Liver (tissue), 9 donors: Measurements from ENCODE around the gene CREBBP. TPM values are rescaled to one million over a fixed set of nuclear protein-coding genes. Genes with fewer than 3 reads are reported as not detected.

Experiments used
- DNase-seq: peaks from one replicate; pipeline ENCODE4 v3.0.0-alpha.2; 2017; ENCODE audit warnings: low spot score
- H3K27ac ChIP-seq, 2 donors: one replicate each; pipeline ENCODE4 v1.7.0; 2013; ENCODE audit warnings: inconsistent platforms in 2 of 2, low read length in 2 of 2, control low read depth in 1 of 2, low read depth in 1 of 2, mild to moderate bottlenecking in 1 of 2
- H3K27me3 ChIP-seq, 4 donors: one replicate each; pipeline versions ENCODE4 v1.6.1 to v1.7.0; 2013; ENCODE audit warnings: low read length in 3 of 4, inconsistent platforms in 1 of 4, mild to moderate bottlenecking in 1 of 4, moderate library complexity in 1 of 4; ENCODE audit not compliant: control insufficient read depth in 4 of 4, insufficient read depth in 4 of 4
- H3K36me3 ChIP-seq, 4 donors: one replicate each; pipeline versions ENCODE4 v1.6.1 to v1.7.0; 2013; ENCODE audit warnings: low read length in 3 of 4, mild to moderate bottlenecking in 3 of 4, low read depth in 1 of 4, moderate library complexity in 1 of 4; ENCODE audit not compliant: control insufficient read depth in 4 of 4, insufficient read depth in 3 of 4
- H3K4me1 ChIP-seq, 4 donors: one replicate each; pipeline versions ENCODE4 v1.6.1 to v1.7.0; 2013; ENCODE audit warnings: low read length in 3 of 4, mild to moderate bottlenecking in 3 of 4, moderate library complexity in 1 of 4; ENCODE audit not compliant: control insufficient read depth in 4 of 4, insufficient read depth in 4 of 4
- H3K4me3 ChIP-seq, 3 donors: one replicate each; pipeline versions ENCODE4 v1.6.1 to v1.7.0; 2013; ENCODE audit warnings: low read length in 3 of 3, control low read depth in 1 of 3, low read depth in 1 of 3, mild to moderate bottlenecking in 1 of 3
- H3K9ac ChIP-seq, 2 donors: one replicate each; pipeline ENCODE4 v1.7.0; 2013; ENCODE audit warnings: low read length in 2 of 2, mild to moderate bottlenecking in 2 of 2, moderate library complexity in 2 of 2, control low read depth in 1 of 2, low read depth in 1 of 2
- H3K9me3 ChIP-seq, 4 donors: one replicate each; pipeline versions ENCODE4 v1.6.1 to v1.7.0; 2013; ENCODE audit warnings: low read length in 3 of 4; ENCODE audit not compliant: control insufficient read depth in 4 of 4
- EGR1 ChIP-seq, 2 donors: IDR thresholded peaks; 2 replicates each; pipeline ENCODE4 v1.6.1; 2016 to 2018; ENCODE audit warnings: antibody characterized with exemption in 2 of 2, low read depth in 2 of 2
- FOXA1 ChIP-seq: IDR thresholded peaks from 2 replicates; pipeline ENCODE4 v1.6.1; 2016; ENCODE audit warnings: antibody characterized with exemption
- FOXA2 ChIP-seq: IDR thresholded peaks from 2 replicates; pipeline ENCODE4 v1.6.1; 2016; ENCODE audit warnings: antibody characterized with exemption
- GABPA ChIP-seq, 2 donors: IDR thresholded peaks in 1 of 2; conservative IDR thresholded peaks in 1 of 2; 2 replicates each; pipeline ENCODE4 v1.6.1; 2016; ENCODE audit warnings: antibody characterized with exemption in 2 of 2, mild to moderate bottlenecking in 1 of 2, moderate library complexity in 1 of 2
- HNF4G ChIP-seq: IDR thresholded peaks from 2 replicates; pipeline ENCODE4 v1.6.1; 2016; ENCODE audit warnings: antibody characterized with exemption
- JUND ChIP-seq, 2 donors: IDR thresholded peaks; 2 replicates each; pipeline ENCODE4 v1.6.1; 2016; ENCODE audit warnings: antibody characterized with exemption in 2 of 2
- NR2F2 ChIP-seq: IDR thresholded peaks from 2 replicates; pipeline ENCODE4 v1.6.1; 2016; ENCODE audit warnings: antibody characterized with exemption
- RAD21 ChIP-seq, 2 donors: IDR thresholded peaks; 2 replicates each; pipeline ENCODE4 v1.6.1; 2016; ENCODE audit warnings: antibody characterized with exemption in 2 of 2, mild to moderate bottlenecking in 2 of 2
- RXRA ChIP-seq, 2 donors: IDR thresholded peaks; 2 replicates each; pipeline ENCODE4 v1.6.1; 2017 to 2018; ENCODE audit warnings: antibody characterized with exemption in 2 of 2, mild to moderate bottlenecking in 1 of 2
- SP1 ChIP-seq: IDR thresholded peaks from 2 replicates; pipeline ENCODE4 v1.6.1; 2018; ENCODE audit warnings: antibody characterized with exemption, mild to moderate bottlenecking
- TAF1 ChIP-seq: conservative IDR thresholded peaks from 2 replicates; pipeline ENCODE4 v1.6.1; 2016; ENCODE audit warnings: antibody characterized with exemption, mild to moderate bottlenecking
- YY1 ChIP-seq: IDR thresholded peaks from 2 replicates; pipeline ENCODE4 v1.6.1; 2016; ENCODE audit warnings: antibody characterized with exemption, mild to moderate bottlenecking
- WGBS: extraction: QIAGEN DNeasy Blood & Tissue Kit; methylation state at CpG from one replicate; pipeline ENCODE4 v1.1.7; 2013; 5-methylcytosine and 5-hydroxymethylcytosine counted together
- polyA plus RNA-seq, 2 donors: library from polyadenylated mRNA; stranded (reverse) in 1 of 2; unstranded in 1 of 2; fragments of 200-250 nt in 1 of 2; fragments of >200 nt in 1 of 2; fragmentation: Nextera tagmentation in 1 of 2; extraction: Ambion mirVana in 1 of 2; gene quantifications; one replicate each; pipeline versions ENCODE4 v1.2.1 to v1.2.3, GENCODE V29; 2013 to 2015
- total RNA-seq, 2 donors: library from RNA; depleted of rRNA; stranded (reverse); fragments of >200 nt; gene quantifications; one replicate each; pipeline ENCODE4 v1.2.3, GENCODE V29; 2014
- TF ChIP-seq, protein P1 (sequence below): IDR thresholded peaks from 2 replicates; pipeline ENCODE4 v1.6.1; 2016; ENCODE audit warnings: antibody characterized with exemption
- TF ChIP-seq, protein P2 (sequence below): IDR thresholded peaks from 2 replicates; pipeline ENCODE4 v1.6.1; 2016; ENCODE audit warnings: antibody characterized with exemption
- TF ChIP-seq, protein P3 (sequence below): IDR thresholded peaks from 2 replicates; pipeline ENCODE4 v1.6.1; 2016; ENCODE audit warnings: antibody characterized with exemption
- TF ChIP-seq, protein P4 (sequence below): fragments of 150-350 bp; IDR thresholded peaks from 2 replicates; pipeline ENCODE4 v1.5.1; 2017; ENCODE audit warnings: improper control_type of control experiment, low read depth, low read length; ENCODE audit not compliant: missing input control
- TF ChIP-seq, protein P5 (sequence below): IDR thresholded peaks from 2 replicates; pipeline ENCODE4 v1.6.1; 2016; ENCODE audit warnings: antibody characterized with exemption, mild to moderate bottlenecking
- donor health status: healthy.
- donor health status: healthy.
- donor health status: healthy.
- donor health status: healthy.
- donor health status: healthy.

Gene CREBBP
- total and polyA plus RNA-seq, 4 donors = 7.0 to 25.8 (median 19.5) TPM

DNA sequence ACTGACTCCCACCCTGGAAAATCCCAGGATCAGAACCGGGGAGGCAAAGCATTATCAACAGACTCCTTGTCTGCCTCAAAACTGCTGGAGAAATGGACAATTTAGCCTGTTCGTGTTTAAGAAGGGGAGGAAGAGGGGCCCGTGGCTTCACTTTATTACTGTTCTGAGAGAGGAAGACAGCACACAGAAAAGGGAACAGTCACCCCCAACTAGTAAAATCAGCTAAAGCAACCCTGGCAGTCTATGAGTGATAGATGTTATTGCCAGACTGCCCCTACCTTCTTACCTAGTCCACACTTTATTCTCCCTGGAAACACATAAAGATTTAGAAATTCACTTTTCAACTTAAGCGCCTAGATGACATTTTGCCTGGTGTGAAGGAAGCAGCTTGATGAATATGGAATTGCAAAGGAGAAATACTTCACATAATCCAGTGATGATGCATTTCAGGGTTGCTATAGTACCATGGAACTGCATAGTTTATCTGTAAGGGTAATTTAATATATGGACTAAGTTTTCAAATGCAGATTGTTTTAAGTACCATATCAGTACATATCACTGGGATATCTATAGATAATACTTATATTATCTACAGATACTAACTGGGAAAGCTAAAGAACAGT is 126.3 kb downstream of the CREBBP start:
- DNase-seq = no peak
- H3K27ac ChIP-seq = no peak overlapping the region
- H3K9me3 ChIP-seq = no peaks in the 10 kb centered on the region
- WGBS = 92% methylated on average over 4 of the region's 4 CpGs
- peaks cover 5 to 43% (median 28%) of the 10 kb centered on the region in 4 donors for H3K36me3 ChIP-seq
- H3K4me1 ChIP-seq = peaks cover 0 to 18% (median 12%) of the 10 kb centered on the region in 4 donors
- no peak overlapping the region for H3K9ac ChIP-seq
- H3K27me3 ChIP-seq = no peaks in the 10 kb centered on the region
- no peak overlapping the region for H3K4me3 ChIP-seq
- TF ChIP-seq EGR1 (IDR thresholded peaks at IDR 0.05; ENCODE audit: low read depth in 2 of 2) (no peak), YY1 (no peak), GABPA (IDR thresholded peaks at IDR 0.05 in 1 of 2, conservative IDR thresholded peaks at IDR 0.05 in 1 of 2) (no peak), JUND (IDR thresholded peaks at IDR 0.05) (no peak), TAF1 (no peak), FOXA2 (no peak), HNF4G (no peak), SP1 (no peak), RAD21 (IDR thresholded peaks at IDR 0.05) (no peak), RXRA (IDR thresholded peaks at IDR 0.05) (no peak), NR2F2 (no peak), FOXA1 (no peak)
- TF ChIP-seq, protein P1, sequence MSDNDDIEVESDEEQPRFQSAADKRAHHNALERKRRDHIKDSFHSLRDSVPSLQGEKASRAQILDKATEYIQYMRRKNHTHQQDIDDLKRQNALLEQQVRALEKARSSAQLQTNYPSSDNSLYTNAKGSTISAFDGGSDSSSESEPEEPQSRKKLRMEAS = no peak
- TF ChIP-seq, protein P2, sequence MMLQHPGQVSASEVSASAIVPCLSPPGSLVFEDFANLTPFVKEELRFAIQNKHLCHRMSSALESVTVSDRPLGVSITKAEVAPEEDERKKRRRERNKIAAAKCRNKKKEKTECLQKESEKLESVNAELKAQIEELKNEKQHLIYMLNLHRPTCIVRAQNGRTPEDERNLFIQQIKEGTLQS = no peak
- TF ChIP-seq, protein P3, sequence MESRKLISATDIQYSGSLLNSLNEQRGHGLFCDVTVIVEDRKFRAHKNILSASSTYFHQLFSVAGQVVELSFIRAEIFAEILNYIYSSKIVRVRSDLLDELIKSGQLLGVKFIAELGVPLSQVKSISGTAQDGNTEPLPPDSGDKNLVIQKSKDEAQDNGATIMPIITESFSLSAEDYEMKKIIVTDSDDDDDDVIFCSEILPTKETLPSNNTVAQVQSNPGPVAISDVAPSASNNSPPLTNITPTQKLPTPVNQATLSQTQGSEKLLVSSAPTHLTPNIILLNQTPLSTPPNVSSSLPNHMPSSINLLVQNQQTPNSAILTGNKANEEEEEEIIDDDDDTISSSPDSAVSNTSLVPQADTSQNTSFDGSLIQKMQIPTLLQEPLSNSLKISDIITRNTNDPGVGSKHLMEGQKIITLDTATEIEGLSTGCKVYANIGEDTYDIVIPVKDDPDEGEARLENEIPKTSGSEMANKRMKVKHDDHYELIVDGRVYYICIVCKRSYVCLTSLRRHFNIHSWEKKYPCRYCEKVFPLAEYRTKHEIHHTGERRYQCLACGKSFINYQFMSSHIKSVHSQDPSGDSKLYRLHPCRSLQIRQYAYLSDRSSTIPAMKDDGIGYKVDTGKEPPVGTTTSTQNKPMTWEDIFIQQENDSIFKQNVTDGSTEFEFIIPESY = no peak
- TF ChIP-seq, protein P4, sequence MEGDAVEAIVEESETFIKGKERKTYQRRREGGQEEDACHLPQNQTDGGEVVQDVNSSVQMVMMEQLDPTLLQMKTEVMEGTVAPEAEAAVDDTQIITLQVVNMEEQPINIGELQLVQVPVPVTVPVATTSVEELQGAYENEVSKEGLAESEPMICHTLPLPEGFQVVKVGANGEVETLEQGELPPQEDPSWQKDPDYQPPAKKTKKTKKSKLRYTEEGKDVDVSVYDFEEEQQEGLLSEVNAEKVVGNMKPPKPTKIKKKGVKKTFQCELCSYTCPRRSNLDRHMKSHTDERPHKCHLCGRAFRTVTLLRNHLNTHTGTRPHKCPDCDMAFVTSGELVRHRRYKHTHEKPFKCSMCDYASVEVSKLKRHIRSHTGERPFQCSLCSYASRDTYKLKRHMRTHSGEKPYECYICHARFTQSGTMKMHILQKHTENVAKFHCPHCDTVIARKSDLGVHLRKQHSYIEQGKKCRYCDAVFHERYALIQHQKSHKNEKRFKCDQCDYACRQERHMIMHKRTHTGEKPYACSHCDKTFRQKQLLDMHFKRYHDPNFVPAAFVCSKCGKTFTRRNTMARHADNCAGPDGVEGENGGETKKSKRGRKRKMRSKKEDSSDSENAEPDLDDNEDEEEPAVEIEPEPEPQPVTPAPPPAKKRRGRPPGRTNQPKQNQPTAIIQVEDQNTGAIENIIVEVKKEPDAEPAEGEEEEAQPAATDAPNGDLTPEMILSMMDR = no peak
- TF ChIP-seq, protein P5, sequence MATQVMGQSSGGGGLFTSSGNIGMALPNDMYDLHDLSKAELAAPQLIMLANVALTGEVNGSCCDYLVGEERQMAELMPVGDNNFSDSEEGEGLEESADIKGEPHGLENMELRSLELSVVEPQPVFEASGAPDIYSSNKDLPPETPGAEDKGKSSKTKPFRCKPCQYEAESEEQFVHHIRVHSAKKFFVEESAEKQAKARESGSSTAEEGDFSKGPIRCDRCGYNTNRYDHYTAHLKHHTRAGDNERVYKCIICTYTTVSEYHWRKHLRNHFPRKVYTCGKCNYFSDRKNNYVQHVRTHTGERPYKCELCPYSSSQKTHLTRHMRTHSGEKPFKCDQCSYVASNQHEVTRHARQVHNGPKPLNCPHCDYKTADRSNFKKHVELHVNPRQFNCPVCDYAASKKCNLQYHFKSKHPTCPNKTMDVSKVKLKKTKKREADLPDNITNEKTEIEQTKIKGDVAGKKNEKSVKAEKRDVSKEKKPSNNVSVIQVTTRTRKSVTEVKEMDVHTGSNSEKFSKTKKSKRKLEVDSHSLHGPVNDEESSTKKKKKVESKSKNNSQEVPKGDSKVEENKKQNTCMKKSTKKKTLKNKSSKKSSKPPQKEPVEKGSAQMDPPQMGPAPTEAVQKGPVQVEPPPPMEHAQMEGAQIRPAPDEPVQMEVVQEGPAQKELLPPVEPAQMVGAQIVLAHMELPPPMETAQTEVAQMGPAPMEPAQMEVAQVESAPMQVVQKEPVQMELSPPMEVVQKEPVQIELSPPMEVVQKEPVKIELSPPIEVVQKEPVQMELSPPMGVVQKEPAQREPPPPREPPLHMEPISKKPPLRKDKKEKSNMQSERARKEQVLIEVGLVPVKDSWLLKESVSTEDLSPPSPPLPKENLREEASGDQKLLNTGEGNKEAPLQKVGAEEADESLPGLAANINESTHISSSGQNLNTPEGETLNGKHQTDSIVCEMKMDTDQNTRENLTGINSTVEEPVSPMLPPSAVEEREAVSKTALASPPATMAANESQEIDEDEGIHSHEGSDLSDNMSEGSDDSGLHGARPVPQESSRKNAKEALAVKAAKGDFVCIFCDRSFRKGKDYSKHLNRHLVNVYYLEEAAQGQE = no peak
